ENCODE data around the gene BPIFB4.

- TF ChIP-seq POLR2AphosphoS5 (IDR thresholded peaks at IDR 0.05) (no peak), CTCF (IDR thresholded peaks at IDR 0.05) (no peak), POLR2A (IDR thresholded peaks at IDR 0.05) (no peak)
Measured at GRCh38 chr20:33092361-33092760, 12.9 kb downstream of the BPIFB4 start.
